Activated naive CD8-positive, alpha-beta T cell treated with anti-CD3 and anti-CD28 coated beads for 36 hours (primary cell): ENCODE data around the gene ANKIB1. TPM values are rescaled to one million over a fixed set of nuclear protein-coding genes. Genes with fewer than 3 reads are reported as not detected.

ENCODE experiments used
- DNase-seq: peaks from one replicate; pipeline ENCODE4 v3.0.0; 2021
- H3K27ac Mint-ChIP-seq: one replicate; pipeline ENCODE4 v1.8.0; 2022; ENCODE audit warnings: mild to moderate bottlenecking, moderate library complexity, mixed read lengths
- H3K27me3 Mint-ChIP-seq: one replicate; pipeline ENCODE4 v1.8.0; 2022; ENCODE audit warnings: mild to moderate bottlenecking, mixed read lengths
- H3K36me3 Mint-ChIP-seq: one replicate; pipeline ENCODE4 v1.8.0; 2021; ENCODE audit warnings: mild to moderate bottlenecking, mixed read lengths
- H3K4me1 Mint-ChIP-seq: one replicate; pipeline ENCODE4 v1.8.0; 2021; ENCODE audit warnings: mixed read lengths
- H3K4me3 Mint-ChIP-seq: one replicate; pipeline ENCODE4 v1.8.0; 2022; ENCODE audit warnings: mild to moderate bottlenecking, moderate library complexity, mixed read lengths
- H3K9me3 Mint-ChIP-seq: one replicate; pipeline ENCODE4 v1.8.0; 2022; ENCODE audit warnings: mixed read lengths
- total RNA-seq, 2 experiments: library from RNA; stranded (reverse); gene quantifications; one replicate each; pipeline ENCODE4 v1.2.3, GENCODE V29; 2021

Gene ANKIB1
- total RNA-seq, 2 experiments from 2014 or later, result 38.6 to 40.6 TPM

DNA sequence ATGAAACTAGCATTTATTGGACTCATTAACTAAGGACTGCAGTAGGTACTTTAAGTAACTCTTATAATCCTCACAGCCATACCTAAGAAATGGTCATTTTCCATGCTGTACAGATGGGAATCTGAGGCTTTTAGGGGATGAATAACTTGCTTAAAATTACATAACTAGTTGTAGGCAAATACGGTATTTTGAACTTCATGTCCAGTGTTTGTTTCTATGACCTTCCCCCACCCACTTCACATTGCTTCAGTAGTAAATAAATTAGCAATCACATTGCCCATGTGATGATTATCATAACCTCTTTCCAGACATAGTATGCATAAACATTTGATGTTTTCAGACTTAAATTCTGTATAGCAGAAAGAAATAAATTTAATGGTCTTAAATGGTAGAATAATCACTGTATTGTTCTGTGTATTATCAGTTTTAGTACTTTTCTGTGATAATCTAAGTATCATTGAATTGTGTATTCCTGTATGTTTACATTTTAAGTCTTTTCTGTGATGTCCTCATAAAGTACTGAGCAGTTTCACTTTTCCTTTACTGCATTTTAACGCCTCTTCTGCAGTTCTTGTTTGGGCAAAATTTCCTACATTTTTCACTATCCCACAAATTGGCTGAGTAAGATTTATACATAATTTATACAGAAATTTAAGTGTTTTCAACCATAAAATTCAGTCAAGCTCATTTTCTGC lies 48.3 kb downstream of the ANKIB1 start:
- Mint-ChIP-seq H3K4me3 (no peak overlapping the region), H3K9me3 (no peaks in the 10 kb centered on the region), H3K4me1 (peaks cover 10% of the 10 kb centered on the region), H3K27ac (no peak overlapping the region), H3K27me3 (no peaks in the 10 kb centered on the region), H3K36me3 (peaks cover 10% of the 10 kb centered on the region)
- DNase-seq, result no peak

DNA sequence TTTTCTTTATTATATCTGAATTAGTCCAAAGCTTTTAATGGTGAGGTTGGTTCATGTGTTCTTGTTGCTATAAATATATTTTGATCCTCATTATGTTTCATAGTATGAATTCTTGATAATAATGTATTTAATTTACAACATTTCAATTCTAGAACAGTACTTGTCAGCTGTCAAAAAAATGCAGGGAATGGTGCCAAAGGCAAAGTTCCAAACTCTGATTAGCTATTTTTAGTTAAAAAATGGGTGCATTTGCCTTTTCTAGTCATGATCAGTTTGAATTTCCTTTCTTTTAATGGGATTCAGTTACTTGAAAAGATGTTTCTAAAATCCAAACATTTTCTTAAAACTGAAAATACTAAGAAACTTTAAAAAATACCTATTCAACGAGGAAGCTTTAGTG lies 49.6 kb downstream of the ANKIB1 start:
- H3K4me1 Mint-ChIP-seq, result peaks cover 10% of the 10 kb centered on the region
- peaks cover 11% of the 10 kb centered on the region for H3K36me3 Mint-ChIP-seq
- no peaks in the 10 kb centered on the region for H3K9me3 Mint-ChIP-seq

DNA sequence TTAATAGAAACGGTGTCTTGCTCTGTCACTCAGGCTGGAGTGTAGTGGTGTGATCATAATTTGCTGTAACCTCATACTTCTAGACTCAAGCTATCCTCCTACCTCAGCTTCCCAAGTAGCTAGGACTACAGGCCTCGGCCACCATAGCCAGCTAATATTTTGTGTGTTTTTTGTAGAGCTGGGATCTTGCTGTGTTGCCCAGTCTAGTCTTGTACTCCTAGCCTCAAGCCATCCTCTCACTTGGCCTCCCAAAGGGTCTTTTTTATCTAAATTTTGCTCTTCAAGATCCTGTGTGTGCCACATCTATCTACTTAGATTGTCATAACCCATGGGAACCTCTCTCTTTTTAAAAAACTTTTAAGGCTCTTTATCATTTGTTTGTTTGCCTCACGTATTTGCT lies 50.5 kb downstream of the ANKIB1 start:
- Mint-ChIP-seq H3K27ac (no peak overlapping the region), H3K27me3 (no peaks in the 10 kb centered on the region), H3K36me3 (peaks cover 17% of the 10 kb centered on the region), H3K4me1 (peaks cover 10% of the 10 kb centered on the region), H3K4me3 (no peak overlapping the region), H3K9me3 (no peaks in the 10 kb centered on the region)
- DNase-seq, result no peak

More for the DNA sequence above, 49.6 kb downstream of the ANKIB1 start:
- Mint-ChIP-seq H3K27ac (no peak overlapping the region), H3K27me3 (no peaks in the 10 kb centered on the region), H3K4me3 (no peak overlapping the region)
- no peak for DNase-seq

DNA sequence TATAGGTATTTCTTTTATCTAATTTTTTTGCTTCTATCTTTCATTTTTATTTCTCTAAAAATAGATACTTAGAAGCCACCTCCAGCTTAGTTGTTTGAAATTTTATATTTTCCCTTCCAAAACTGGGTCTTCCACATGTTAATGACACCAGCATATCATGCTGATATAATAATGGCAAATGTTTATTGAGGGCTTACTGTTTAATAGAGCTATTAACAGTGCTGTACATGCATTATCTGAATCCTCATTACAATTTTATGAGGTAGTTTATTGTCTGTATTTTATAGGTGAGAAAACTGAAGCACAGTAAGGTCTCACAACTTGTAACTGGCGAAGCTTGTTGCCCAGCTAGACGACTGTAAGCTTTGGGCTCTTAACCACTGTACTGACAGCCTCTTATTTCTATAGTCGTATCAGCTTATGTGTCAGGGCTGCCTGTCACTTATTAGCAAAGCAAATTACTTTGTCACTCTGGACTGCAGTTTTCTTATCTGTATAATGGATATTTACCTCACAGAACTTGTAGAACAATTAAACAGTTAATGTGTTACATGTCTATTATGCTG lies 51.2 kb downstream of the ANKIB1 start:
- Mint-ChIP-seq H3K4me1 (peaks cover 8% of the 10 kb centered on the region), H3K36me3 (peaks cover 18% of the 10 kb centered on the region), H3K27ac (no peak overlapping the region), H3K4me3 (no peak overlapping the region), H3K9me3 (no peaks in the 10 kb centered on the region), H3K27me3 (no peaks in the 10 kb centered on the region)
- DNase-seq, result no peak

DNA sequence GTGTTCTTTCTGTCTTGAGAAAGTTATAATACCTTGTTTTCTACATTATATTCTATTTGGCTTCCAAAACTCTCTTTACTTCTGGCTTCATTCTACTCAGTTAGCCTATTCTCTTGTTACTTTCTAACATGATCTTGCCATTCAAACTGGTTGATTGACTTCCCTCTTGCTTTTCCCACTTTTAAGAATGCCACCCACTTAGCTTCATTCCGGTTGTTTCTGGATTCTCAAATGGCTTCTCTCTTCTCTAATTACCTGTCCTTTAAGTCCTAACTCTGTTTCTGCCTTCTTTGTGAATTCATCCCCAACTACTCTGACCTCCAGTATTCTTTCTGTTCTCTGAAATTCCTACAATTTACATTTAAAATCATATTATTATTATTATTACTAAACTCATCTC lies 52.0 kb downstream of the ANKIB1 start:
- DNase-seq, result no peak
- H3K4me3 Mint-ChIP-seq, result no peak overlapping the region
- H3K27me3 Mint-ChIP-seq, result no peaks in the 10 kb centered on the region
- H3K27ac Mint-ChIP-seq, result no peak overlapping the region
- peaks cover 7% of the 10 kb centered on the region for H3K4me1 Mint-ChIP-seq
- peaks cover 18% of the 10 kb centered on the region for H3K36me3 Mint-ChIP-seq
- H3K9me3 Mint-ChIP-seq, result no peaks in the 10 kb centered on the region

DNA sequence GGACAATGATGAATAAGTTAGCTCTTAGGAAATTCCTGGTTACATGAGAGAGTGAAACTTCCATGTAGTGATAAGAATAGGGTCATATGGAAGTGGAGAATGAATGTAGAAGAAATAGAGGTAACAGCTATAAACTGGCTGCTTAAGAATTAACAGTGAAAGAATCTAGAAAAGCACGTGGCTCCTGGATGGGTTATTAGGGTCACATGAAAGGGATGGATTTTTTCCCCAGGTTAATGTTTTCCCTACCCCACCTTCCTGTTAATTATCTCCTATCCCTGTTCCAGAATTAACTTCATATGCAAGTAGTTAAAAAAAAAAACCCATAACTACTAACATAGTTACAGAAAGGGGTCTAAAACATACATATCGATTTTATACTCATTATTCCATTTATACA lies 58.0 kb downstream of the ANKIB1 start:
- no peak overlapping the region for H3K4me3 Mint-ChIP-seq
- H3K9me3 Mint-ChIP-seq, result no peaks in the 10 kb centered on the region
- H3K27me3 Mint-ChIP-seq, result no peaks in the 10 kb centered on the region
- DNase-seq, result no peak
- H3K27ac Mint-ChIP-seq, result no peak overlapping the region
- peaks cover 12% of the 10 kb centered on the region for H3K36me3 Mint-ChIP-seq
- H3K4me1 Mint-ChIP-seq, result no peaks in the 10 kb centered on the region

DNA sequence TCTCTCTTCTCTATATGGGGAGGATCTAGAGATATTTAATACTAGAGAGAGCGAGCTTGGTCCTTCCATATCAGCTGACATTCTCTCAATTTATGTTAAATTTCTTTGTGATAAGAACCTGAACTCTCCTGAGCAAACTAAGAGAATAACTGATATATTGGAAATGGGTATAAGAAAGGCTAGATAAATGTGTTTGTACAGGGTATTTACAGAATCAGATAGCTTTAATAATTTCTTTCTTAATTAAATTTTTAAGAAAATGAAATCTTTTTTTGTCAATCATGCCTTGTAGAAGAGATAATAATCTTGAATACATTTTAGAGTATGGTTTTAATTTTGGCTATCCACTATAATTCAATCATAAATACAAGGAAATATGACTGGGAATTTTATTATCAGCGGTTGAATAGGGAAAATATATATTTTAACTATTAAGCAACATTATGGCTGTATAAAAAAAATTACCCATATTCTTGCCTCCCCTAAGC lies 58.7 kb downstream of the ANKIB1 start:
- Mint-ChIP-seq H3K4me3 (no peak overlapping the region), H3K4me1 (no peaks in the 10 kb centered on the region), H3K9me3 (no peaks in the 10 kb centered on the region), H3K27me3 (no peaks in the 10 kb centered on the region), H3K27ac (no peak overlapping the region), H3K36me3 (peaks cover 15% of the 10 kb centered on the region)
- no peak for DNase-seq

DNA sequence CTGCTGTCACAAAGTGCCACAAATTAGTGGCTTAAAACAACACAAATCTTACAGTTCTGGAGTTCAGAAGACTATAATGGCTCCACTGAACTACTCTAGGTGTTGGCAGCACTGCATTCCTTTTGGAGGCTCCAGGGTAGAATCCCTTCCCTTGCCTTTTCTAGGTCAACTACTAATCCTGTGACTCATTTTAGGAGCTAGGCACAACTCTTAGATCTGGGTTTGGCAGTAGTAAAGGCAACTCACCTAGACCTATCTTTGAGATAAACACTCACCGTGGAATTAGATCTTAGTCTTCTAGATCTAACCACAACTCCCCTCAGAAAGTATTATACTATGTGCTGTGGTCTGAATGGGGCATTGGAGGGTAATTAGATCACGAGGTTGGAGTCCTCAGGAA lies 60.4 kb downstream of the ANKIB1 start:
- no peak overlapping the region for H3K27ac Mint-ChIP-seq
- H3K9me3 Mint-ChIP-seq, result no peaks in the 10 kb centered on the region
- H3K36me3 Mint-ChIP-seq, result peaks cover 10% of the 10 kb centered on the region
- H3K27me3 Mint-ChIP-seq, result no peaks in the 10 kb centered on the region
- no peak overlapping the region for H3K4me3 Mint-ChIP-seq
- no peak for DNase-seq
- H3K4me1 Mint-ChIP-seq, result no peaks in the 10 kb centered on the region

DNA sequence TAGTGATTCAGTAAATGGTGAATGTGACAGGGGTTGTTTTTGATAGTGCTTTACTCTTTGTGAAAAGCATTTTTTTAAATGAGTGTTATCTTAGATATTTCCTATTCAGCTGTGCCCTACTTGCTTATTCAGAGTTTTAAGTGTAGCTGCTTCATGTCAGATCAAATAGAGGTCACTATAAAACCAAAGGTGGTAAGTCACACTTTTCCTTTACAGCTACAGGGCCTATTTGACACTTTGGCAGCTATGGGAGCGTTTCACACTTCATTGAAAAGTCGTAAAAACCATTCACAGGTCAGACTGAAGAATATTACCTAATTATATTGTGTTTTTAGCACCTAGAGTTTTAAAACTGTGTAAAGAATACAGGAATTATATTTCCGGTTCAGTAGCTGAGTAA lies 67.3 kb downstream of the ANKIB1 start:
- Mint-ChIP-seq H3K4me1 (no peaks in the 10 kb centered on the region), H3K36me3 (peaks cover 12% of the 10 kb centered on the region), H3K4me3 (no peak overlapping the region), H3K27ac (no peak overlapping the region), H3K9me3 (no peaks in the 10 kb centered on the region), H3K27me3 (no peaks in the 10 kb centered on the region)
- DNase-seq, result no peak

DNA sequence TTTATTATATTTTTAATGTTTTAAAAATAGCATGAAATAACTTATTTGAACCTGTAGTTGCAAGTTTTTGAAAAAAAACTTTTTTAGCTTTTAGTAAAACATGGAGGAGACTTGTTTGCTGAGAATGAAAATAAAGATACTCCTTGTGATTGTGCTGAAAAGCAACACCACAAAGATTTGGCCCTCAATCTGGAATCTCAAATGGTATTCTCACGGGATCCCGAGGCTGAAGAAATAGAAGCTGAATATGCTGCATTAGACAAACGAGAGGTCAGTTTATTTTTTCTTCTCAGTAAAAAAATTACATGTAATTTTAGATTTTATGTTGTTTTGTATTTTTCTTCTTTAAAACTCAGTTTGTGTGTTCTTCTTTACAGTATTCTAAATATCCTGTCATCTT lies 73.5 kb downstream of the ANKIB1 start:
- Mint-ChIP-seq H3K4me3 (no peak overlapping the region), H3K9me3 (no peaks in the 10 kb centered on the region), H3K36me3 (peaks cover 10% of the 10 kb centered on the region), H3K27ac (no peak overlapping the region), H3K4me1 (no peaks in the 10 kb centered on the region), H3K27me3 (no peaks in the 10 kb centered on the region)
- DNase-seq, result no peak

DNA sequence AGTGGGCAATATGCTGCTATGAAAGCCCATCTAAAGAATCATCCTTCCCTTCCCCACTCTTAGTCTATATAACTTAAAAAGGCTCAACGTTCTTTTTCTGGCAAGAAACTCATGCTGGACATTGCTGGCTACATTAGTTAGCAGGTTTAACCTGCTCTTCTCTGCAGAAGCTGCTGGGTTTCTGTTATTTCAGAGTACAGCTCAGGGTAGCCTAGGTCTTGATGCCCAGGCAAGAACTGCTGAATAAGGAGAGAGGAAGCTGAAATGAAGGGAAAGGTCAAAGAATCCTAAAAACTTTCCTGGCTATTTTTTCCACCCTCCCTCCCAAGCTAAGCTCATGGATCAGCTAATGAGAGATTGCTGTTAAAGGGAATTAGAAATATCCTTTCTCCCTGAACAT lies 79.4 kb downstream of the ANKIB1 start:
- no peak overlapping the region for H3K4me3 Mint-ChIP-seq
- DNase-seq, result no peak
- H3K9me3 Mint-ChIP-seq, result no peaks in the 10 kb centered on the region
- no peaks in the 10 kb centered on the region for H3K4me1 Mint-ChIP-seq
- H3K36me3 Mint-ChIP-seq, result peaks cover 7% of the 10 kb centered on the region
- no peaks in the 10 kb centered on the region for H3K27me3 Mint-ChIP-seq
- H3K27ac Mint-ChIP-seq, result no peak overlapping the region

DNA sequence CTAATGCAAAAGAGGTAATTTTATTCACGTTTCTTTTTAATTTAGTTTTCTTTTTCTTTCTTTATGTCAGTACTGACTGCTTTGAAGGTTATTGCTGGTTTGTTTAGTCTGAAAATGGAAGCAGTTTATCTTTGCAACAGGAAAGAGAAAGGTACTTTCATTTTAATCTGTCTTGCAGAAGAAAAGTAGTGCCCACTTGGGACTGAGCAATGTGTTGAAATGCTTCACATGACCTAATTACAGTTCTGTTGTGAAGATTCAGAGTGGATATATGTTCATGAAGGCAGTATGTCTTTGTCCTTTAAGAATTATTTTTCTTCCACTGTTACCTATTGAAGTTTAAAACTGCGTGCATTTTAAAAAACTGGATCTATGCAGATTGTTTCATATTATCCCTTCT lies 80.1 kb downstream of the ANKIB1 start:
- DNase-seq, result no peak

DNA sequence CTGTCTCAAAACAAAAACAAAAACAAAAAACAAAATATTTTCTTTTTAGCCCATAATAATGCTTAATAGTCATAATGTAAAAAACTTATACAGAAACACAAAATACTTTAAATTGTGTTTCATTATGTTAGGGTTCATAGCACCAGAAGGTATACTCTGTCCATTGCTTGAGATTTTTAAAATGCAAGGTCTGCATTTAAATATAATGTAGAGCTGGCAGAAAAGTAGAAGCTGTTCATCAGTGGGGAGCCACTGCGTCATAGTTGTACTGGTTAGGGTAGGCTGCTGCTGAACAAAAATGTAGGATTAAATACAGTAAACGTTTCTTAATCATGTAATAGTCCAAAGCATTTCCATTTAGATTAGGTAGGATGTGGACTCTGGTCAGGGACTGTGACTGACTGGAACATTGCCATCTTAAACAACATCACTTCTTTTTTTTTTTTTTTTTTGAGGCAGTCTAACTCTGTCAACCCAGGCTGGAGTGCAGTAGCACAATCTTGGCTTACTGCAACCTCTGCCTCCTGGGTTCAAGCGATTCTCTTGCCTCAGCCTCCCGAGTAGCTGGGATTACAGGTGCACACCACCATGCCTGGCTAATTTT lies 85.2 kb downstream of the ANKIB1 start:
- no peak for DNase-seq
- Mint-ChIP-seq H3K36me3 (peaks cover 12% of the 10 kb centered on the region), H3K27me3 (no peaks in the 10 kb centered on the region), H3K27ac (no peak overlapping the region), H3K9me3 (peaks cover 2% of the 10 kb centered on the region), H3K4me3 (no peak overlapping the region), H3K4me1 (no peaks in the 10 kb centered on the region)

More for the DNA sequence above, 80.1 kb downstream of the ANKIB1 start:
- Mint-ChIP-seq H3K36me3 (peaks cover 3% of the 10 kb centered on the region), H3K4me1 (no peaks in the 10 kb centered on the region), H3K27me3 (no peaks in the 10 kb centered on the region), H3K9me3 (no peaks in the 10 kb centered on the region), H3K4me3 (no peak overlapping the region), H3K27ac (no peak overlapping the region)

DNA sequence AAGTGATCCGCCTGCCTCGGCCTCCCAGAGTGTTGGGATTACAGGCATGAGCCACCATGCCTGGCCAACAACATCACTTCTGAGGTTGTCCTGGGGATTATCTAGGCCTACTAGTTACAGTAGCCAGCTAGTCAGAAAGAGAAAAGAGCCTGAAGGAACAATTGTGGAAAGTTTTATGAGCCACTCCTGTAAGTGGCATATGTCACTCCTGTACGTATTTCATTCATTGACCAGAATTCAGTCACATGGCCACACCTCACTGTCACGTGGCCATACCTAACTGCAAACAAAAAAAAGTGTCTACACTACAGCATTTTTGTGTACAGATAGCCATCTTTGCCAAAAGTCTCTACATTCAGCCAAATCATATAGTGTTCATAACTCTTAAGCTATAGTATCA lies 85.7 kb downstream of the ANKIB1 start:
- Mint-ChIP-seq H3K27me3 (no peaks in the 10 kb centered on the region), H3K4me3 (no peak overlapping the region), H3K9me3 (peaks cover 2% of the 10 kb centered on the region), H3K36me3 (peaks cover 17% of the 10 kb centered on the region), H3K4me1 (no peaks in the 10 kb centered on the region), H3K27ac (no peak overlapping the region)
- no peak for DNase-seq

DNA sequence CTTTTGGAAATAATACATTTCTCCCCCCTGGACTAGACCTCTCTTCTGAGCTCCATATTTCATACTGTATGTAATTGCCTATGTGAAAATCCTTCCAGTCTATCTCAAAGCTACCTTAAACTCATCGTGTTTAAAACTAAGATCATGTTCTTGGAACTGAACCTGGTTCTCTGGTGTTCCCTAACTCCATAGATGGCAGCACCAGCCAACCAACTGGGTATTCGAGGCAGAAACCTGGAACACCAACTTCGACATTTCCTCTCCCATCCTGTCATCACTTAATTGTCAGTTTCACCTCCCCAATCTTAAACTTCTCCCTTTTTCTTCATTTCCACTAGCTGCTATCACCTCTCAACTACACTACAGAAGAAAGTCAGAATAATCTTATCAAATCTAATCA lies 87.0 kb downstream of the ANKIB1 start:
- Mint-ChIP-seq H3K27ac (no peak overlapping the region), H3K9me3 (peaks cover 2% of the 10 kb centered on the region), H3K36me3 (peaks cover 19% of the 10 kb centered on the region), H3K4me1 (no peaks in the 10 kb centered on the region), H3K4me3 (no peak overlapping the region), H3K27me3 (no peaks in the 10 kb centered on the region)
- no peak for DNase-seq

DNA sequence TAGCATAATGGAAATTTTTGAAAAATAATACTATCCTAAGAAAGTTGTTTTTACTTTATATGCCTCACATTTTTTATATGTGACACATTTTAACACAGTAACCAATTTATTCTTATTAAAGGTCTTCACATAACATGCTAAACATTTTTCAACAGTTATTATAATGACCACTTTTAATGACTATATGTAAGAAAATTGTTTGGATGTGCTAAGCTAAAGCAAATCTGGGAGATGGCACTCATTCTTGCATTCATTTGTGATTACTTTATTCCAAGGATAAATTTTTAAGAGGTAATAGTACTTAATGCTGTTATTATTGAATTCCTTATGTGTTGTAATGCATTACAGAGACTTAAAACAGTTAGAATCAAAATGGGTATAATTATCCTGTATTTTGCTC lies 88.1 kb downstream of the ANKIB1 start:
- no peak for DNase-seq
- peaks cover 19% of the 10 kb centered on the region for H3K36me3 Mint-ChIP-seq
- H3K9me3 Mint-ChIP-seq, result peaks cover 2% of the 10 kb centered on the region
- H3K4me1 Mint-ChIP-seq, result no peaks in the 10 kb centered on the region
- H3K27me3 Mint-ChIP-seq, result no peaks in the 10 kb centered on the region
- no peak overlapping the region for H3K27ac Mint-ChIP-seq
- H3K4me3 Mint-ChIP-seq, result no peak overlapping the region
